HK-2 (cell line): ENCODE data around the gene PPP1R3E.
"Not testable (repeated sequence)": the region's sequence is repeated elsewhere in the genome, so short reads cannot be mapped to it uniquely, and the experiment has no call there.

Experiments used
- DNase-seq: peaks from one replicate; pipeline ENCODE4 v3.0.0-alpha.2; 2018; ENCODE audit not compliant: unreplicated experiment

PPP1R3E gene

GRCh38 chr14:23297611-23298277 lies 4.9 kb downstream of the PPP1R3E start:
- DNase-seq = no peak

GRCh38 chr14:23297096-23297495 lies 5.6 kb downstream of the PPP1R3E start:
- DNase-seq = no peak

GRCh38 chr14:23296012-23296777 lies 6.5 kb downstream of the PPP1R3E start:
- no peak for DNase-seq

- DNase-seq = peak; percentile 35
Observed at GRCh38 chr14:23294734-23295561, 7.7 kb downstream of the PPP1R3E start.

- DNase-seq = no peak
Observed at GRCh38 chr14:23286902-23287479, 15.7 kb downstream of the PPP1R3E start.

- DNase-seq = peak; percentile 99
Observed at GRCh38 chr14:23286020-23286901, 16.4 kb downstream of the PPP1R3E start, which contains the start of gene HOMEZ. HOMEZ (minus strand) TSS chr14:23286132; CDS start chr14:23285952, 180 bp downstream.

- DNase-seq = no peak
Observed at GRCh38 chr14:23285530-23286019, 17.1 kb downstream of the PPP1R3E start.

- no peak for DNase-seq
Observed at GRCh38 chr14:23284654-23285529, 17.8 kb downstream of the PPP1R3E start.

GRCh38 chr14:23281247-23281646 lies 21.4 kb downstream of the PPP1R3E start:
- no peak for DNase-seq

GRCh38 chr14:23277928-23278327 lies 24.7 kb downstream of the PPP1R3E start:
- not testable (repeated sequence) for DNase-seq

GRCh38 chr14:23277189-23277588 lies 25.5 kb downstream of the PPP1R3E start:
- DNase-seq = no peak

GRCh38 chr14:23275412-23275811 lies 27.2 kb downstream of the PPP1R3E start:
- peak; percentile 13 for DNase-seq

- no peak for DNase-seq
Observed at GRCh38 chr14:23269193-23269592, 33.5 kb downstream of the PPP1R3E start.

- DNase-seq = not testable (repeated sequence)
Observed at GRCh38 chr14:23260849-23261248, 41.8 kb downstream of the PPP1R3E start.

- no peak for DNase-seq
Observed at GRCh38 chr14:23259426-23259825, 43.2 kb downstream of the PPP1R3E start.

GRCh38 chr14:23258256-23258655 lies 44.4 kb downstream of the PPP1R3E start:
- DNase-seq = no peak

- DNase-seq = no peak
Observed at GRCh38 chr14:23252420-23253333, 50.0 kb downstream of the PPP1R3E start.

- DNase-seq = no peak
Observed at GRCh38 chr14:23252006-23252405, 50.7 kb downstream of the PPP1R3E start.

- DNase-seq = no peak
Observed at GRCh38 chr14:23249824-23250223, 52.8 kb downstream of the PPP1R3E start.
